Stimulated activated CD8-positive, alpha-beta memory T cell treated with anti-CD3 and anti-CD28 coated beads, Interleukin-12 subunit alpha, Interleukin-12 subunit beta, amount 100 ng/mL, for 4 hours (primary cell): ENCODE results near the gene FRMD1.

Experiments
- DNase-seq: peaks from one replicate; pipeline ENCODE4 v3.0.0-alpha.2; 2020; ENCODE audit warnings: low read depth

The FRMD1 gene

GRCh38 chr6:168110437-168110836 is 31.4 kb upstream of the FRMD1 start:
- no peak for DNase-seq

- no peak for DNase-seq
Measured at GRCh38 chr6:168109171-168109570, 30.2 kb upstream of the FRMD1 start.

GRCh38 chr6:168107191-168107983 is 28.4 kb upstream of the FRMD1 start:
- no peak for DNase-seq

- DNase-seq: no peak
Measured at GRCh38 chr6:168106633-168107005, 27.6 kb upstream of the FRMD1 start.

GRCh38 chr6:168105813-168106632 is 27.0 kb upstream of the FRMD1 start:
- no peak for DNase-seq

- no peak for DNase-seq
Measured at GRCh38 chr6:168104636-168105035, 25.6 kb upstream of the FRMD1 start.

GRCh38 chr6:168103050-168103830 is 24.2 kb upstream of the FRMD1 start:
- DNase-seq: no peak

- no peak for DNase-seq
Measured at GRCh38 chr6:168102315-168102985, 23.4 kb upstream of the FRMD1 start.

- no peak for DNase-seq
Measured at GRCh38 chr6:168101590-168102314, 22.7 kb upstream of the FRMD1 start.

GRCh38 chr6:168100803-168101589 is 22.0 kb upstream of the FRMD1 start:
- DNase-seq: no peak

- DNase-seq: no peak
Measured at GRCh38 chr6:168100011-168100802, 21.2 kb upstream of the FRMD1 start.

GRCh38 chr6:168099201-168100010 is 20.4 kb upstream of the FRMD1 start:
- no peak for DNase-seq

- no peak for DNase-seq
Measured at GRCh38 chr6:168098431-168098861, 19.4 kb upstream of the FRMD1 start.

GRCh38 chr6:168097621-168098430 is 18.8 kb upstream of the FRMD1 start:
- no peak for DNase-seq

GRCh38 chr6:168097221-168097620 is 18.2 kb upstream of the FRMD1 start:
- DNase-seq: no peak

- no peak for DNase-seq
Measured at GRCh38 chr6:168096271-168096764, 17.3 kb upstream of the FRMD1 start.

GRCh38 chr6:168095716-168096250 is 16.8 kb upstream of the FRMD1 start:
- DNase-seq: no peak
